ENCODE results near the gene ZNF394. TPM values are rescaled to one million over a fixed set of nuclear protein-coding genes. Genes with fewer than 3 reads are reported as not detected.
"Not testable (repeated sequence)": the region's sequence is repeated elsewhere in the genome, so short reads cannot be mapped to it uniquely, and the experiment has no call there.

Gene ZNF394
- total RNA-seq, result 10 to 100 TPM; 28.9 to 36.5 TPM

- Mint-ChIP-seq H3K9me3 (no peaks in the 10 kb centered on the region), H3K4me3 (peak within 1 kb of the TSS; percentile 92), H3K27ac (peak within 1 kb of the TSS; percentile 98), H3K4me1 (peaks cover 8% of the 10 kb centered on the region), H3K36me3 (ENCODE audit: low read depth) (peaks cover 52% of the 10 kb centered on the region), H3K27me3 (no peaks in the 10 kb centered on the region)
- ATAC-seq (replicated peaks), result peak; percentile 56
Measured at GRCh38 chr7:99499721-99500636, at the start of gene ZNF394. Gene ZNF394, minus strand, starts transcription at chr7:99500281. Its CDS starts 188 bp downstream, at chr7:99500093.

GRCh38 chr7:99549545-99549944, 49.5 kb upstream of the ZNF394 start:
- H3K4me3 Mint-ChIP-seq; ATAC-seq (replicated peaks); H3K27me3 Mint-ChIP-seq; H3K27ac Mint-ChIP-seq; H3K9me3 Mint-ChIP-seq: not testable (repeated sequence)
- Mint-ChIP-seq H3K36me3 (ENCODE audit: low read depth) (peaks cover 41% of the 10 kb centered on the region), H3K4me1 (peaks cover 15% of the 10 kb centered on the region)

- not testable (repeated sequence) for H3K9me3 Mint-ChIP-seq; H3K4me1 Mint-ChIP-seq; H3K4me3 Mint-ChIP-seq; ATAC-seq (replicated peaks); H3K27me3 Mint-ChIP-seq; H3K27ac Mint-ChIP-seq
- H3K36me3 Mint-ChIP-seq (ENCODE audit: low read depth), result peaks cover 19% of the 10 kb centered on the region
Measured at GRCh38 chr7:99545308-99545707, 45.2 kb upstream of the ZNF394 start.

GRCh38 chr7:99543916-99544315, 43.8 kb upstream of the ZNF394 start:
- peaks cover 4% of the 10 kb centered on the region for H3K9me3 Mint-ChIP-seq
- no peaks in the 10 kb centered on the region for H3K4me1 Mint-ChIP-seq

GRCh38 chr7:99543081-99543671, 43.1 kb upstream of the ZNF394 start:
- ATAC-seq (replicated peaks), result no peak
- peaks cover 4% of the 10 kb centered on the region for H3K9me3 Mint-ChIP-seq

More at GRCh38 chr7:99543916-99544315, 43.8 kb upstream of the ZNF394 start:
- ATAC-seq (replicated peaks), result no peak
- H3K4me3 Mint-ChIP-seq, result no peak overlapping the region
- H3K27me3 Mint-ChIP-seq, result no peaks in the 10 kb centered on the region
- peaks cover 19% of the 10 kb centered on the region for H3K36me3 Mint-ChIP-seq (ENCODE audit: low read depth)
- no peak overlapping the region for H3K27ac Mint-ChIP-seq

GRCh38 chr7:99541212-99541611, 41.1 kb upstream of the ZNF394 start:
- Mint-ChIP-seq H3K27ac (no peak overlapping the region), H3K27me3 (no peaks in the 10 kb centered on the region), H3K4me1 (no peaks in the 10 kb centered on the region)

More at GRCh38 chr7:99543081-99543671, 43.1 kb upstream of the ZNF394 start:
- Mint-ChIP-seq H3K4me3 (no peak overlapping the region), H3K27me3 (no peaks in the 10 kb centered on the region), H3K4me1 (no peaks in the 10 kb centered on the region), H3K36me3 (ENCODE audit: low read depth) (peaks cover 15% of the 10 kb centered on the region), H3K27ac (no peak overlapping the region)

GRCh38 chr7:99540542-99540941, 40.5 kb upstream of the ZNF394 start:
- H3K4me1 Mint-ChIP-seq, result no peaks in the 10 kb centered on the region
- H3K4me3 Mint-ChIP-seq, result no peak overlapping the region
- no peaks in the 10 kb centered on the region for H3K36me3 Mint-ChIP-seq (ENCODE audit: low read depth)
- peaks cover 9% of the 10 kb centered on the region for H3K9me3 Mint-ChIP-seq
- no peaks in the 10 kb centered on the region for H3K27me3 Mint-ChIP-seq
- ATAC-seq (replicated peaks), result no peak
- H3K27ac Mint-ChIP-seq, result no peak overlapping the region

More at GRCh38 chr7:99541212-99541611, 41.1 kb upstream of the ZNF394 start:
- Mint-ChIP-seq H3K4me3 (no peak overlapping the region), H3K36me3 (ENCODE audit: low read depth) (no peaks in the 10 kb centered on the region), H3K9me3 (peaks cover 9% of the 10 kb centered on the region)
- no peak for ATAC-seq (replicated peaks)

GRCh38 chr7:99539213-99539811, 39.2 kb upstream of the ZNF394 start:
- H3K27me3 Mint-ChIP-seq, result no peaks in the 10 kb centered on the region

GRCh38 chr7:99535667-99536066, 35.6 kb upstream of the ZNF394 start:
- H3K27ac Mint-ChIP-seq, result no peak overlapping the region
- no peak overlapping the region for H3K4me3 Mint-ChIP-seq
- peaks cover 13% of the 10 kb centered on the region for H3K9me3 Mint-ChIP-seq
- no peaks in the 10 kb centered on the region for H3K4me1 Mint-ChIP-seq
- peaks cover 30% of the 10 kb centered on the region for H3K36me3 Mint-ChIP-seq (ENCODE audit: low read depth)
- ATAC-seq (replicated peaks), result no peak
- no peaks in the 10 kb centered on the region for H3K27me3 Mint-ChIP-seq

More at GRCh38 chr7:99539213-99539811, 39.2 kb upstream of the ZNF394 start:
- no peak overlapping the region for H3K27ac Mint-ChIP-seq
- H3K9me3 Mint-ChIP-seq, result peaks cover 9% of the 10 kb centered on the region
- H3K4me3 Mint-ChIP-seq, result no peak overlapping the region
- no peak for ATAC-seq (replicated peaks)
- H3K36me3 Mint-ChIP-seq (ENCODE audit: low read depth), result no peaks in the 10 kb centered on the region
- no peaks in the 10 kb centered on the region for H3K4me1 Mint-ChIP-seq

- no peak for ATAC-seq (replicated peaks)
- Mint-ChIP-seq H3K27ac (no peak overlapping the region), H3K9me3 (peaks cover 9% of the 10 kb centered on the region), H3K36me3 (ENCODE audit: low read depth) (peaks cover 73% of the 10 kb centered on the region), H3K27me3 (no peaks in the 10 kb centered on the region), H3K4me3 (no peak overlapping the region), H3K4me1 (no peaks in the 10 kb centered on the region)
Measured at GRCh38 chr7:99531354-99531765, 31.3 kb upstream of the ZNF394 start.

GRCh38 chr7:99525713-99526440, 25.8 kb upstream of the ZNF394 start:
- H3K36me3 Mint-ChIP-seq (ENCODE audit: low read depth), result peaks cover 92% of the 10 kb centered on the region

GRCh38 chr7:99521399-99521798, 21.3 kb upstream of the ZNF394 start:
- Mint-ChIP-seq H3K27me3 (no peaks in the 10 kb centered on the region), H3K36me3 (ENCODE audit: low read depth) (peaks cover 78% of the 10 kb centered on the region), H3K4me1 (no peaks in the 10 kb centered on the region), H3K4me3 (no peak overlapping the region), H3K9me3 (no peaks in the 10 kb centered on the region), H3K27ac (no peak overlapping the region)
- no peak for ATAC-seq (replicated peaks)

More at GRCh38 chr7:99525713-99526440, 25.8 kb upstream of the ZNF394 start:
- no peaks in the 10 kb centered on the region for H3K4me1 Mint-ChIP-seq
- no peaks in the 10 kb centered on the region for H3K9me3 Mint-ChIP-seq
- peak; percentile 35 for ATAC-seq (replicated peaks)
- H3K27ac Mint-ChIP-seq, result no peak overlapping the region
- no peak overlapping the region for H3K4me3 Mint-ChIP-seq
- no peaks in the 10 kb centered on the region for H3K27me3 Mint-ChIP-seq

GRCh38 chr7:99514050-99514449, 14.0 kb upstream of the ZNF394 start:
- no peaks in the 10 kb centered on the region for H3K9me3 Mint-ChIP-seq
- H3K27ac Mint-ChIP-seq, result no peak overlapping the region
- no peak for ATAC-seq (replicated peaks)

GRCh38 chr7:99505324-99505662, 5.2 kb upstream of the ZNF394 start:
- no peaks in the 10 kb centered on the region for H3K27me3 Mint-ChIP-seq
- H3K9me3 Mint-ChIP-seq, result no peaks in the 10 kb centered on the region
- ATAC-seq (replicated peaks), result no peak
- H3K36me3 Mint-ChIP-seq (ENCODE audit: low read depth), result peaks cover 28% of the 10 kb centered on the region
- H3K4me3 Mint-ChIP-seq, result peak overlapping the region; percentile 85
- H3K27ac Mint-ChIP-seq, result peak overlapping the region; percentile 91
- H3K4me1 Mint-ChIP-seq, result peaks cover 14% of the 10 kb centered on the region

More at GRCh38 chr7:99514050-99514449, 14.0 kb upstream of the ZNF394 start:
- no peaks in the 10 kb centered on the region for H3K27me3 Mint-ChIP-seq
- no peak overlapping the region for H3K4me3 Mint-ChIP-seq
- H3K4me1 Mint-ChIP-seq, result no peaks in the 10 kb centered on the region
- H3K36me3 Mint-ChIP-seq (ENCODE audit: low read depth), result peaks cover 72% of the 10 kb centered on the region

All from activated T-helper 17 cell treated with anti-CD3 and anti-CD28 coated beads, Interleukin-2, amount 50 U/mL, for 72 hours (primary cell).